Endometrial microvascular endothelial cells (primary cell): ENCODE results near the gene DDIT4. TPM values are rescaled to one million over a fixed set of nuclear protein-coding genes. Genes with fewer than 3 reads are reported as not detected.

ENCODE experiments used
- in situ Hi-C: cut with HindIII; loops from 2 replicates; pipeline ENCODE4 v1.10.0; 2017; ENCODE audit warnings: low sequenced_read_pairs, low pct_unique_long_range_greater_than_20kb; ENCODE audit errors: inconsistent ontology term
- total RNA-seq: library from RNA; depleted of rRNA; stranded (reverse); fragments of >200 nt; gene quantifications from one replicate; pipeline ENCODE4 v1.2.3, GENCODE V29; 2015; ENCODE audit errors: inconsistent ontology term

Gene DDIT4
- total RNA-seq, 1 donor from 2014 or later = 91.4 TPM

DNA sequence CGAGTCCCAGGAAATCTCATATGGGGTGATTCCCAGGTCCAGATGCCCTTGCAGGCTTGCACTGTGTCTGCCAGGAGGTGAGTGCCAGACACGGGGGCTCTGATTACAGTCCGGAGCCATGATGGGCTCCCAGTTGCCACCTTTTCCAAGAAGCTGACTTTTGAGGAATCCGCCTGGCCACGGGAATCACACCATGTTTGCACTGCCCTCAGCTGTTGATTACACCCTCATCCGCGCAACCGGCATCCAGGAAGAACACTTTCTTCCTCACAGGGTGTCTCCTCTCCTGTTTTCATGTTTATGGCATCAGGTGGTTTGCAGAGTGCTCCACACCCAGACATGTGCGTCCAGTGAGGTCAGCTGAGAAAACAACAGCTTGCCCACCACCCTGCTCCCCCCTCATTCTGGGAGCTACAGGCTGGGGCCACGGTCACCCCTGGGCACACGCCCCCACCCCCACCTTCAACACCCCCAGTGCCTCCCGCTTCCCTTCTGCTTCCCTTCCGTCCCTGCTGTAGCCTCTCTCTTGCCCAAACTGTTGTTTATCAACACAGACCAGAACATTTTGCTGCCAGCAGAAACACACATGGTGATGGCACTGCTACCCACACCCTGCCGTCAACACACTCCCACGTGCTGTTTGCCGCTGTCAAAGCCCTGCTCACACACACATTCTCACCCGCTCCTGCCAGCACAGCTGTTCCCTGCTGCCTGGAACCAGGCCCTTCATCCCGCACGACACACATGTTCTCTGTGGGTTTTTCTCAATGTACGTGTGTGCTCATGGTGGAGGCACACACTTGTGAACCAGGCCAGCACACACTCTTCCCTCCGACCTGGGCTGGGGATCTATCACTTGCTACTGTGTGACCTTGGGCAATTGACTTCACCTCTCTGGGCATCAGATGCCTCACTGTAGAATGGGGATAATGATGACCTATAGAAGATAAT is 35.8 kb downstream of the DDIT4 start:
- in situ Hi-C loops = no loop called here

DNA sequence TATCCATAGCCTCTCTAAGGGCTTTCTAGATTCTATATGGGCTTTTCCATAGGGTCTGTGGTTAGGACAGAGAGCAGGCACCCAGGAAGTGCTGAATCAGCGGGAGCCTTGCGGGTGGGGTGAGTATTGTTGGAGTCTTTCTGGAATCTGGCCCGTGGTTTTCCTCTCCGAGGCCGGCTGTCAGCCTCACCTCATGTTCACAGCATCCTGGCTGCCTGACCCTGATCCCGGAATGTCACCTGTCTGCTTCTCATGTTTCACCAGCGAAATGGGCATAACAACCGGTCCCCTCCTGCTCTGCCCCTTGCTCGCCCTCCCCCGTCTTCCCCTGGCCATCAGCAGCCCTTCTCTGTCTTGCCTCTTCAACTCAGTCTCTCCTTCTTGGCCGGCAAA is 36.5 kb downstream of the DDIT4 start:
- in situ Hi-C loops = no loop called here

DNA sequence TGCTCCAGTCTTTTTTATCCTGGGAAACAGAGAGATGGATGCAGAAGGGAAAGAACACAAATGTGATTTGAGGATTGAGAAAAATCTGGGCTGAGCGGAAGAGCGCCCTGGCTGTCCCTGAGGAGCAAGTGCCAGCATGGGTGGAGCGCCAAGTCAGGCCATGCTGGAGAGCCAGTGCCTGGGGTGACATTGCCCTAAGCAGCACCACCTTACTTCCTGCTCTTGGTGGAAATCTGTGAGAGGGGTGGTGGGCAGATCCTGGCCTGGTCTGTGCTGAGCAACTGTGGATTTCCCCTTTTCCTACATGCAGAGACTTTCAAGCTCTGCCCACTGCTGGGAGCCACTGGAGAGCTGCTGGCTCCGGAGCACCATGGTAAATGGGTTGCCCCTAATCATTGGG is 36.9 kb downstream of the DDIT4 start:
- in situ Hi-C loops = no loop called here

DNA sequence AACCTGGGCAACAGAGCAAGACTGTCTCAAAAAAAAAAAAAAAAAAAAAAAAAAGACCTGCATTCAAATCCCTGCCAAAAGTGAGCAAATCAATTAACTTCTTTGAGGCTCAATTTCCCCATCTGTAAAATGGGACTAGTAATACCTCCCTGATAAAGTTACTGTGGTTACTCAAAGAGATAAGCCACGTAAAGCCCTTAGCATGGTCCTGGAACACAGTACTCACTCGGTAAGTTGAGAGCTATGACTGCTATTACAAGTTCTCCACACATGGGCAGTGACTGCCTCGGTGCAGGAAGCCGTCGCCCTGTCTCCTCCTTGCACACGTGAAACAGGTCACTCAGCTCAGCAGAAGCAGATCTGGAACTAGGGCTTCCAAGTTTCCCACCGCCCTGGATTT is 37.9 kb downstream of the DDIT4 start:
- in situ Hi-C loops = no loop called here

DNA sequence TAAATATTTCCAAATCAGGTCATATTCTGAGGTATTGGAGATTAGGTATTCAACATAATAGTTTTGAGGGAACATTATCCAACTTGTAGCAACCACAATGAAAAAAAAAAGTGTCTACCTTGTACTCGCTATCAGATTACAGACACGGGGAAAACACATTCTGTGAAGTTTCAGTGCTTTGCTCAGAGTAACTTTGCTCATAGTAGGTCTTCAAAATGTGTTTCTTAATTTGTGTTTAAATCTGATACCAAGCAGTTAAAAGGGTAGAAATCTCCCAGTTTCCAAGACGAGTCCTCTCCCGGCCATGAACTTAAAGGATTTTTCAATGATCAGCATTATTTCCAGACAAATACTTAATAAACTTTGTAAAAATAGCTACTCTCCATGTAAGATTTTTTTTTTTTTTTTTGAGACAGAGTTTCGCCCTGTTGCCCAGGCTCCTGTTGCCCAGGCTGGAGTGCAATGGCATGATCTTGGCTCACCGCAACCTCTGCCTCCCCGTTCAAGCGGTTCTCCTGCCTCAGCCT is 39.2 kb downstream of the DDIT4 start:
- in situ Hi-C loops = no loop called here

DNA sequence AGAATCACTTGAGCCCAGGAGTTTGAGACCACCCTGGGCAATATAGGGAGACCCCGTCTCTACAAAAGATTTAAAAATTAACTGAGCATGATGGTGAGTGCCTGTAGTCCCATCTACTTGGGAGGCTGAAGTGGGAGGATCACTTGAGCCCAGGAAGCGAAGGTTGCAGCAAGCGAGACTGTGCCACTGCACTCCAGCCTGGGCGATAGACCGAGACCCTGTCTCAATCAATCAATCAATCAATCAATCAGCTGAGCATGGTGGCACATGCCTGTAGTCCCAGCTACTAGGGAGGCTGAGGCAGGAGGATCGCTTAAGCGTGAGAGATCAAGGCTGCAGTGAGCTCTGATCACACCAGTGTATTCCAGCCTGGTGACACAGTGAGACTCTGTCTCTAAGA is 40.5 kb downstream of the DDIT4 start:
- in situ Hi-C loops = no loop called here

DNA sequence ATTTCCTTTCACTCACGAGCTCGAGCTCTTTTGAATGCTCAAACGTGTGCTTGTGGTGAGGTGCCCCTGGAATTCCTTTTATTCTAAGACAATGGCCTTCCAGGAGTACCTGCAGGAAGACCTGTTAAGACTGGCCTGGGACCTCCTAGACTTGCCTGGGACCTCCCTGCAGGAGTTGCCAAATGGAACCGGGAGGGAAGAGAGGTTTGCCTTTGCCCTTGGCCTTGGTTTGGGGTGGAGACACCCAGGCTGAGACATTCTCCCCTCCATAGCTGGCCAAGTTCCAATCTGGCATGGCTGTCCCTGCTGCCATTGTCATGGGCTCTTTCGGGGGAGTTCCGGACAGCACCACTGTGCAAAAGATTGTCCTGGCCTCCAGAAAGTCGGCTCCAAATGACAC is 41.3 kb downstream of the DDIT4 start:
- in situ Hi-C loops = no loop called here

DNA sequence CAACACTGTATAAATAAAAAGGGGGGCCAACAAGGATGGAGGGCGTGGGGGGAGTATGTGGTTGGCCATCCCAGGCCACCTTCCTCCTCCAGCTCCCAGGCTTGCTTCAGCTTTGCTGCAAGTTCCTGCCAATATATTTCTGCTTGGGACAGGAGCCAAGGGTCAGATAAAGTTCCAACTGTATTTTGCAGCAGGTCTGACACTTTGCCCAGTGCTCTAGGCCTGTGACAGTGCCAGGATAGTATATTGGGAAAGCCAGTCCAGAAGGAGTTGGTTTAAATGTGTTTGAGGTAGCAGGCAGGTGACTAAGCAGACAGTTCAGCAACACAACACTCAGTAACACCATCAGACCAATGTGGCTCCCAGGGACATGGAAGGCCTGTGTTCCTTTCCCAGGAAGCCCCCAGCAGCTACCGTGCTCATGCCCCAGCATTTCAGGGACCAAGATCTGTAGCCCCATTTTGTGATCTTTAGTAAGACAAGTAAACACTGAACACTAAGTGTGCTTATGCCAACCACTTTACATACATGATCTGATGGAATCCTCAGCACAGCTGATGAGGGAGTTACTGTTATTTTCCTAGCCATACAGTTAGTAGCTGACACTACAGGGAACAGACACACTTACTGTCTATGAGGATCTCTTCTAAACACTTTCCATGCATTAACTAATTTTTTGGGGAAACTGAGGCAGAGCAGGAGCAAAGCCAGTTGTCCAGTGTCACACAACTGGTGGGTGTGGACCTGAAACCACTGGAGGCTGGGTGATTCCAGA is 42.1 kb downstream of the DDIT4 start:
- in situ Hi-C loops = no loop called here

DNA sequence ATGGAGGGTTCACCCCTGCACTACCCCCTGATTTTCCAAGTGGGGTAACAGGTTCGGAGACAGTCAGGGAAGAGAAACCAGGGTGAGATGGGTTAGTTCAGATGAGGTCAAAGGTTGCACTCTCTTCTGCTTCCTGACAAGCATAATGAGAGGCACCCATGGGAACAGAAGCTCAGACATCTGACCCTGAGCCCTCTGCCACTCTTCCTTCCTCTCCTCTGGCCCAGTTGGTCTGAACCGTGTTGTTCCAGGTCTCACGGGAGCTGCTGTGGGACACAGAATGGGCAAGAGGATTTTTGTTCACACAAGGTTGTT is 42.6 kb downstream of the DDIT4 start:
- in situ Hi-C loops = no loop called here

DNA sequence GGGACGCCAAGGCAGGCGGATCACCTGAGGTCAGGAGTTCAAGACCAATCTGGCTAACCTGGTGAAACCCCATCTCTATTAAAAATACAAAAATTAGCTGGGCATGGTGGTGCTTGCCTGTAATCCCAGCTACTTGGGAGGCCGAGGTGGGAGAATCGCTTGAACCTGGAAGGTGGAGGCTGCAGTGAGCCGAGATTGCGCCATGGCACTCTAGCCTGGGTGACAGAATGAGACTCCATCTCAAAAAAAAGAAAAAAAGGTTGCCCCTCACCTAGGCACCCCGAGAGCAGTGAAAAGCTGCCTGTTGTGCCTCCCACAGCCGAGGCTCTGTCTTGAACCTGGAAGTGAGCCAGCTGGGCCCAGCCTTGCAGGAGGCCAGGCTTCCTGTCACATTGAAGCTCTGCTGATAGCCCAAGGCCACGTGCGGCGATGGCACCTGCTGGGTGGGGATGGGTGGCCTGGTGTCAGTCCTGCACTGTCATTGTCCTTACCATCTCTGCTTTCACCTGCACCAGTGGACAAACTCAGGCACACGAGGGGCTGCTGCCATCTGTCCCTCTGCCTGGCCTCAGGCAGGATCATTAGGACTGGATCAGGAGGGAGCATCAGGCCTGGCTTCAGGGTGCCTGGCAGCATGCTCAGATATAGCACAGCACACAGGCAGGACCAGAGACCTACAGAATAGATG is 43.2 kb downstream of the DDIT4 start:
- in situ Hi-C loops = no loop called here

DNA sequence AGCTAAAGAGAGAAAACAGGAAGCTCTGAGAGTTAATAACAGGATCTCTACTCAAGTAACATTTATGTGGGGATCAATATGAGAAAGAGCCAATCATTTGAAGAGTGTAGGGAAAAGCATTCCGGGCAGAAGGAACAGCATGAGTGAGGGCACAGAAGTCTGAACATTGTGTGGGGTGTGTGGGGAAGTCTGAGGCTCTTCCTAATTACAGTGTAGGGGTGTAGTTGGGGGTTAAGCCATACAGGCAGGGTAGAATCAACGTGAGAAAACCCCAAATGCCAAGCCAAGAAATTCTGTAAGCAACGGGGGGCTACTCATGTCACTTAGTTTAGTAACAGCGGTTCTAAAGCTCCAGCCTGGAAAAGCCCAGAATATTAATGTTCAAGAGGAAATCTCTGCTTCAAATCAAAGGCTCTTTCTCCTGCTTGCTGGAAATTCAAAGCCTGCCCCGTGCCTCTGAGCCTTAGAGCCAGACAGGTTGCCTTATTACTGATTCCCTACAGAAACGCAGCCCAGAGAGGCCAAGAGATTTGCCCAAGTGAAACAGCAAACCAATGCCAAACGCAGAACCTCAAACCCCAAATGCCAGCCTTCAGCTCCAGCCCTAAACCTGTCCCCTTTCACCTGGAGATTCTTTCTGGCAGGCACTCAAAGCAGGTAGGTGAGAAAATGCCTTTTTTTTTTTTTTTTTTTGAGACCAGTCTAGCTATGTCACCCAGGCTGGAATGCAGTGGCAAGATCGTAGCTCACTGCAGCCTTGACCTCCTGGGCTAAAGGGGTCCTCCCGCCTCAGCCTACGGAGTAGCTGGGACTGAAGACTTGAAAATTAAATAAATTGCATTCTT is 44.9 kb downstream of the DDIT4 start:
- in situ Hi-C loops = no loop called here

DNA sequence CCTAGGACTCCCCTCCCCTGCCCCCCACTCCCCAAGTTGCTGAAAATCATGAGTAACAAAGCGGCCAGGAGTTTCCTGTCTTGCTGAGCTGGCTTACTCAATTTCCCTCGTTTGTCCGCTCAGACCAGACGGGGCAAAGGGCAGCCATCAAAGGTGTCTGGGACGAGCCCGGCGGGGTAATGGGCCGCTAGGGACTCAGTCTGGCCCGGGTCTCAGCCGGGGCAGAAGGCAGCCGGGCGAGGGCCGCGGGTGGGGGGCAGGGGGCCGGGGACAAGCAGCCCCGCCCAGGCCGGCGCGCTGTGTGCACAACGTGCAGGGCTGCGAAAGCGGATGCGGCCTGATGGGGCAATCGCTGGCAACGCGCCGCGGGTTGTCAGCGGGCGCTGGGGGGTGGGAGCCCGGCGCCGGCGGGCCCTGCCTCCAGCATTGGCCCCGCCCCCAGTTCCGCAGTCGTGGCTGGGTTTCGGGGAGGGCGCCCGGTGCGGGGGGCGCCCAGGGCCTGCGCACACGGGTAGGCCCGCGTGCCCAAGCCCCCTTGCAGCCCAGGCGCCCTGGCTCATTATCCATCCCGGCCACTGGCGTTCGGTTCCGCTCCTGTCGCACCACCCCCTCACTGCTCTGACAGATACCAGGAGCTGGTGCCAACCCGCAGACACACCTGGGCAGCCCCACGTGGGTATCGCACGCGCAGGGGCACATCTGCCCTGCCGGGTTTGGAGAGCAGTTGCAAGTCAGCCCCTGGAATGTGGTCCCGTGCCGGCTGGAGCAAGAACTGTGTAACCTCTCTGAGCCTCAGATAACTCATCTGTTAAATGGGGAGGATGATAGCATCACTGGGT is 45.9 kb downstream of the DDIT4 start:
- in situ Hi-C loops = loop anchor here (10.0 kb wide), 1 partner anchor 45 kb away; the partner anchor contains the start of gene DDIT4

DNA sequence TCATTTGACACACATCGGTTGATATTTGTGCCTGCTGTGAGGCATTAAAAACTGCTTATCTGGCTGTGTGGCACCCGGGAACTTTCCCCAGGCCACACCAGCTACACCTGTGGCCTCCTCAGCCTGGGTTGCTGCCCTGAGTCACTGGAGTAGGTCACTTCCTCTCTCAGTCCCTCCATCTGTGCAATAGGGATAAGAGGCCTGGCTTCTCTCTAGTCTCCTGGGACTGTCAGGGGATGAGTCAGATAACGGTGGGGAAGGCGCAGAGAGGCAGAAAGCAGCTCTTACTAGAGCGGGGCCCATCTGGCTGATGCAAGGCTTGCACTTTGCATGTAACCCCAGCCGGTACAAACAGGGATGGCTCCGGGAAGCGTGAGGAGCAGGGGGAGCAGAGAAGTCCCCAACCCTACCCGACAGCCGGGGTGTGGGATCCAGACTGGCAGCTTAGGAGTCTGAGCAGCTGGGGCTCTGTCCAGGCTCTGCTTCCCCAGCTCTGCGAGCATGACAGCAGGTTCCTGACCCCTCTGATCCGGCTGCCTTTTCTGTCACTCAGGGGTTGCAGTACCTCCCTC is 47.0 kb downstream of the DDIT4 start:
- in situ Hi-C loops = loop anchor here (10.0 kb wide), 1 partner anchor 46 kb away; the partner anchor contains the start of gene DDIT4

DNA sequence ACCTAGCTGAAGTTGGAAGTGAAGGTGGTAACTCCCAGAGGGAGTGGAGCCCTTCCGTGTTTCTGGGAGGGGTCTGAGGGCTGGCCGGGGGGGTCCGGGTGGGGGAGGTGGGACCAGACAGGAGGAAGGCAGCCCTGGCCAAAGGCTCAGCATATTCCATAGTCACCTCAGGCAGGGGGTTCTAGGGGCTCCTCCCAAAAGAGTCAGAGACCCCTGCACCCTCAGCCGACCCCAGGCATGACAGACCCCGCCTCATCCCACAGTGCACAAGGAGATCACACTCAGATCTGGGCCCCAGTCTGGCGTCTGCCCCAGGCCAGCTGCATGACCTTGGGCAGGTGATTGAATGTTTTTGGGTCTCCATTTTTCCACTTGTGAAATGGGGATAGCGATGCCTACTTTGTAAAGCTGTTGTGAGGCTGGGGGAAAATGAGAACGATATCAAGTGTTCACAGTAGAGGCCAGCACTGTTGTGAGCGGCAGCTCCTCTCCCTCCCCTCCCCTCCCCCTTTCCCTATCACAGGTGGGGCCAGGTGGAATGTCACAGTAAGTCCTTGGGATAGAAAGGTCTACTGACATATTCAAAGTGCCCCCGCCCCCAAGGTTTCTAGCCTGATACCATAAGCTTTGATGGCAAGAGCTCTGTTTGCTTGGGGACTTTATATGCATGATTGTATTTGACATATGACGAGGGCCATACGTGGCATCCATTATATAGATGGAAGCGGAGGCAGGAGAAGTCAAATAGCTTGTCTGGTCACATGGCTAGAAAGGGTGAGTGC is 47.7 kb downstream of the DDIT4 start:
- in situ Hi-C loops = loop anchor here (10.0 kb wide), 1 partner anchor 47 kb away; the partner anchor contains the start of gene DDIT4

DNA sequence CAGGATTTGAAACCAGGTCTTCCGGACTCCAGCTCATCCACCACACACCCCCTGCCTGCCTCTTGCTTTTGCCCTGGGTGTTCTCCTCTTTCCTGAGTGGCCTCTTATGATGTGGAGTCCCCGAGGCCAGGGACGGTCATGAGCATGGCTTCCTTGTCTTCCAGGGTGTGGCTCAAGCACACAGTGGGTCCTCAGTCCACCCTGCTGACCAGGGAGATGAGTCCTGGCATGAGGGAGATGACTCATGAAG is 48.2 kb downstream of the DDIT4 start:
- in situ Hi-C loops = loop anchor here (10.0 kb wide), 1 partner anchor 47 kb away; the partner anchor contains the start of gene DDIT4

DNA sequence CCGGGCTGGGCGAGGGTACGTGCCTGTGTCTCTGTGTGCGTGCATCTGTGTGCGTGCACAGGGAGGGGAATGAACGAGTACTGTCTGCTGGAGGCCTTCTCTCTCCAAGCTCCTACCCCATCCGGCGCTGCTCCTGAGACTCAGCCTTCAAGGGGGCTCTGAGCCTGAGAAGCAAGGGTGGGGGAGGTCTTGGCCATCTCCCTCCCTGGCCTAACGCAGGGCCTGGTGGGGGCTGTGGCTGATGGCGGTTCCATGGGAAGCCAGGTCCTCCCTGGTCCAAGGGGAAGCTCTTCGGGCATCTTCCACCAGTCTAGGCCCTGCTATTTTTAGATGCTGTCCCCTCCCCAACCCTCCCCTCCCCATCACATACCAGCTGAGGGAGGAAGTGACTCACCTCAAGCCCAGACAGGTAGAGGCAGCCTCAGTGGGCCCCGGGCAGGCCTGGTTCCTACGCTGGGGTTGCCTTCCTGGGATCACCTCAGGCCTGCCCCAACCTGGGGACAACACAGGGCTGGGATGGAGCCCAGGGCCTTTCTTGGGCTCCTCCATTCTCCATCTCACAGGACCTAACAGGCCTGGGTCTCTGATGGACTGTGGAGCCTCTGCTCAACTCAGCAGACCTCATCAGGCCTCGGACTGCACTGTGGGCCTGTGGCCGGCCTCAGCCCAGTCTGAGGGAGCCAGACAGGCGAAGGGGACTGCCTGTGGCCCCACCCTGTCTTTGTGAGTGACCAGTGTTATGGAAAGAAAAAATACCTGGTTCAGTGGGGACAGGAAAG is 48.7 kb downstream of the DDIT4 start:
- in situ Hi-C loops = loop anchor here (10.0 kb wide), 1 partner anchor 48 kb away; the partner anchor contains the start of gene DDIT4
